Endometrium (tissue), 2 donors: ENCODE measurements around the gene CCNI.
"Not testable (repeated sequence)": the region's sequence is repeated elsewhere in the genome, so short reads cannot be mapped to it uniquely, and the experiment has no call there.

Experiments used
- FAIRE-seq: peaks from 2 replicates; lab custom pipeline; 2012; peaks lifted over from hg19 to GRCh38; lab: Jason Lieb, UNC
- donor health status: control.
- donor health status: control.

The CCNI gene

GRCh38 chr4:77039796-77040195, 36.0 kb downstream of the CCNI start:
- no peak for FAIRE-seq

- no peak for FAIRE-seq
These were observed 38.1 kb downstream of the CCNI start for GRCh38 chr4:77037736-77038135.

GRCh38 chr4:77037168-77037567, 38.6 kb downstream of the CCNI start:
- not testable (repeated sequence) for FAIRE-seq

- no peak for FAIRE-seq
These were observed 39.6 kb downstream of the CCNI start for GRCh38 chr4:77036206-77036605.

- no peak for FAIRE-seq
These were observed 40.6 kb downstream of the CCNI start for GRCh38 chr4:77035153-77035552.

GRCh38 chr4:77031544-77031943, 44.2 kb downstream of the CCNI start:
- FAIRE-seq = no peak

GRCh38 chr4:77029757-77030156, 46.0 kb downstream of the CCNI start:
- not testable (repeated sequence) for FAIRE-seq

- FAIRE-seq = no peak
These were observed 47.5 kb downstream of the CCNI start for GRCh38 chr4:77028246-77028645.

GRCh38 chr4:77026322-77026704, 49.5 kb downstream of the CCNI start:
- no peak for FAIRE-seq

GRCh38 chr4:77025643-77026321, 50.0 kb downstream of the CCNI start:
- no peak for FAIRE-seq

- no peak for FAIRE-seq
These were observed 51.9 kb downstream of the CCNI start for GRCh38 chr4:77023920-77024319.

GRCh38 chr4:77022560-77023179, 53.1 kb downstream of the CCNI start:
- FAIRE-seq = no peak

- no peak for FAIRE-seq
These were observed 54.1 kb downstream of the CCNI start for GRCh38 chr4:77021614-77022089.

GRCh38 chr4:77020017-77020416, 55.8 kb downstream of the CCNI start:
- FAIRE-seq = no peak

GRCh38 chr4:77015390-77015789, 60.4 kb downstream of the CCNI start:
- no peak for FAIRE-seq

- no peak for FAIRE-seq
These were observed 61.5 kb downstream of the CCNI start for GRCh38 chr4:77014256-77014655.

GRCh38 chr4:77012726-77013125, 63.1 kb downstream of the CCNI start:
- no peak for FAIRE-seq

GRCh38 chr4:77010841-77011354, 64.9 kb downstream of the CCNI start:
- FAIRE-seq = no peak

- FAIRE-seq = no peak
These were observed 66.2 kb downstream of the CCNI start for GRCh38 chr4:77009511-77010115.

- no peak for FAIRE-seq
These were observed 68.2 kb downstream of the CCNI start for GRCh38 chr4:77007358-77008230.

GRCh38 chr4:77006753-77007353, 68.9 kb downstream of the CCNI start:
- FAIRE-seq = no peak

GRCh38 chr4:77003400-77003799, 72.4 kb downstream of the CCNI start:
- no peak for FAIRE-seq
